A549 (cell line): ENCODE measurements around the gene RNF121. TPM values are rescaled to one million over a fixed set of nuclear protein-coding genes. Genes with fewer than 3 reads are reported as not detected.

Source experiments
- ATAC-seq, 2 experiments: fragments of 200-7000 bp in 1 of 2; fragments of >200 bp in 1 of 2; cut with Nextera tagmentation in 1 of 2; cut with Tn5 transposase in 1 of 2; 3 replicates each; pipeline versions ENCODE4 v1.8.0 to v1.9.1; 2018 to 2020; ENCODE audit warnings: mild to moderate bottlenecking in 1 of 2, moderate library complexity in 1 of 2
- CTCF ChIA-PET: fragments of 300-600 bp; sonication (Branson Sonifier 250); formaldehyde crosslinking; extraction: SDS; loops from one replicate; lab custom pipeline; 2021; ENCODE audit warnings: antibody characterized with exemption, inconsistent platforms; lab: Yijun Ruan, JAX
- POLR2A ChIA-PET: fragments of 350-600 bp; formaldehyde crosslinking; extraction: SDS; loops from one replicate; lab custom pipeline; 2021; ENCODE audit warnings: antibody characterized with exemption, inconsistent platforms; lab: Yijun Ruan, JAX
- DNase-seq, 2 experiments: peaks; one replicate each; pipeline versions ENCODE4 v3.0.0 to v3.0.0-alpha.2; 2011 to 2016; ENCODE audit warnings: low read depth in 1 of 2, low spot score in 1 of 2
- FAIRE-seq: peaks from 2 replicates; lab custom pipeline; 2011; peaks lifted over from hg19 to GRCh38; lab: Jason Lieb, UNC
- H3K27ac ChIP-seq, 2 experiments: fragments of >200 bp; sonication (Bioruptor Twin); formaldehyde crosslinking; 3 replicates each; pipeline ENCODE4 v1.5.1; 2016 to 2017
- H3K4me1 ChIP-seq: fragments of >200 bp; sonication (Bioruptor Twin); formaldehyde crosslinking; 3 replicates; pipeline ENCODE4 v1.6.1; 2016
- H3K4me2 ChIP-seq: fragments of >200 bp; sonication (Bioruptor Twin); formaldehyde crosslinking; 3 replicates; pipeline ENCODE4 v1.6.1; 2016
- H3K4me3 ChIP-seq: fragments of >200 bp; sonication (Bioruptor Twin); formaldehyde crosslinking; 3 replicates; pipeline ENCODE4 v1.5.1; 2016
- H3K9me3 ChIP-seq: fragments of >200 bp; sonication (Bioruptor Twin); formaldehyde crosslinking; 3 replicates; pipeline ENCODE4 v1.6.1; 2016
- BCL3 ChIP-seq: fragments of >200 bp; sonication (Bioruptor Twin); formaldehyde crosslinking; IDR thresholded peaks from 3 replicates; pipeline ENCODE4 v1.6.1; 2016
- CEBPB ChIP-seq, 2 experiments: fragments of >200 bp in 1 of 2; sonication (Bioruptor Twin) in 1 of 2; formaldehyde crosslinking in 1 of 2; IDR thresholded peaks; 2 replicates each; pipeline ENCODE4 v1.6.1; 2012 to 2016
- CHD2 ChIP-seq: fragments of 150-350 bp; IDR thresholded peaks from 2 replicates; pipeline ENCODE4 v1.6.1; 2014; ENCODE audit warnings: low read length; ENCODE audit not compliant: partially characterized antibody
- CHD4 ChIP-seq: fragments of 200-600 bp; sonication (generic); IDR thresholded peaks from 2 replicates; pipeline ENCODE4 v1.6.1; 2016; ENCODE audit warnings: antibody characterized with exemption, mild to moderate bottlenecking, borderline replicate concordance
- CTCF ChIP-seq: fragments of >200 bp; sonication (Bioruptor Twin); formaldehyde crosslinking; IDR thresholded peaks from 3 replicates; pipeline ENCODE4 v1.5.1; 2016
- E2F6 ChIP-seq: IDR thresholded peaks from 2 replicates; pipeline ENCODE4 v1.6.1; 2012; ENCODE audit warnings: low read depth, borderline replicate concordance
- EHMT2 ChIP-seq: fragments of 200-600 bp; sonication (generic); IDR thresholded peaks from 2 replicates; pipeline ENCODE4 v1.6.1; 2016; ENCODE audit warnings: antibody characterized with exemption, low read depth, mild to moderate bottlenecking, moderate library complexity
- EP300 ChIP-seq, 2 experiments: fragments of >200 bp; sonication (Bioruptor Twin); formaldehyde crosslinking; IDR thresholded peaks; 2 replicates in 1 of 2; 3 replicates in 1 of 2; pipeline ENCODE4 v1.6.1; 2016 to 2017
- FOSB ChIP-seq: fragments of 250-450 bp; sonication (Bioruptor Pico); IDR thresholded peaks from 2 replicates; pipeline ENCODE4 v1.5.0; 2020; ENCODE audit warnings: mild to moderate bottlenecking, moderate library complexity
- HES2 ChIP-seq: fragments of >200 bp; sonication (Bioruptor Twin); formaldehyde crosslinking; IDR thresholded peaks from 2 replicates; pipeline ENCODE4 v1.6.1; 2016
- MAX ChIP-seq: IDR thresholded peaks from 2 replicates; pipeline ENCODE4 v1.6.1; 2012
- MAZ ChIP-seq: fragments of 150-350 bp; IDR thresholded peaks from 2 replicates; pipeline ENCODE4 v1.6.1; 2014; ENCODE audit warnings: antibody characterized with exemption, low read depth, low read length, borderline replicate concordance
- POLR2AphosphoS2 ChIP-seq: conservative IDR thresholded peaks from 2 replicates; pipeline ENCODE4 v1.6.1; 2012; ENCODE audit warnings: low read length, improper control_type of control experiment, inconsistent platforms
- RAD21 ChIP-seq, 2 experiments: fragments of >200 bp in 1 of 2; sonication (Bioruptor Twin) in 1 of 2; formaldehyde crosslinking in 1 of 2; IDR thresholded peaks in 1 of 2; conservative IDR thresholded peaks in 1 of 2; 2 replicates in 1 of 2; 3 replicates in 1 of 2; pipeline ENCODE4 v1.6.1; 2012 to 2018; ENCODE audit warnings: inconsistent platforms in 1 of 2
- RFX5 ChIP-seq: fragments of 450-650 bp; IDR thresholded peaks from 2 replicates; pipeline ENCODE4 v1.7.1; 2014; ENCODE audit warnings: antibody characterized with exemption, mild to moderate bottlenecking, moderate library complexity
- SREBF2 ChIP-seq: fragments of 450-650 bp; IDR thresholded peaks from 2 replicates; pipeline ENCODE4 v1.6.1; 2014; ENCODE audit warnings: mild to moderate bottlenecking, moderate library complexity
- TFCP2L1 ChIP-seq: fragments of 250-450 bp; sonication (Bioruptor Pico); IDR thresholded peaks from 2 replicates; pipeline ENCODE4 v1.5.0; 2021; ENCODE audit warnings: mild to moderate bottlenecking
- ZC3H11A ChIP-seq: fragments of 450-650 bp; IDR thresholded peaks from 2 replicates; pipeline ENCODE4 v1.6.1; 2014; ENCODE audit warnings: antibody characterized with exemption, mild to moderate bottlenecking
- WGBS: methylation state at CpG from one replicate; pipeline ENCODE4 v1.1.6; 2017; ENCODE audit errors: missing lambda C conversion rate; 5-methylcytosine and 5-hydroxymethylcytosine counted together
- polyA plus RNA-seq, 4 experiments: library from polyadenylated mRNA; depleted of rRNA in 3 of 4; stranded (reverse); fragments of >200 nt; fragmentation: RNase III in 1 of 4; extraction: RNeasy Plus Mini Kit Qiagen cat#74134 plus additional on column Dnase treatment in 1 of 4; gene quantifications; 2 replicates in 3 of 4; 3 replicates in 1 of 4; pipeline ENCODE4 v1.2.3, GENCODE V29; 2011 to 2017
- TF ChIP-seq, protein P1 (sequence below): fragments of 150-350 bp; IDR thresholded peaks from 2 replicates; pipeline ENCODE4 v1.6.1; 2014; ENCODE audit warnings: low read depth, mild to moderate bottlenecking, low read length

RNF121 gene
- polyA plus RNA-seq, 2 of the 4 experiments (the other 2 are of a cell fraction) = 79.0 to 102 TPM

DNA sequence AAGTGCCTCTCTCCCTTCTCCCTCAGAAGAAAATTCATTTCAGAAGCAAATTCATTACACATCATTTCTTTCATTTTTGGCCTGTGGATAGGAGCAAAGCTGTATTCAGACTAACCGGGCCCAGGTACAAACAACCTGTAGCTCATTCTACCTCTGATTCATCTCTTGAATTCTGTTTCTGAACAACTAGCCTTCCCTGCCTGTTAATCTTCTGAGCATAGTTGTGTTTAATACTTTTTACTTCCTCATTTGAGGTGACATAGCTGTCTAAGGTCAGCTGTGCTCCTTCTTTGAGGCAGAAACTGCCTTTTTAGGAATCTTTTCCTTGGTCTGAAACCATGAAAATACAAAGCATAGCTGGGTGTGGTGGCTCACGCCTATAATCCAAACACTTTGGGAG lies 57.3 kb downstream of the RNF121 start:
- no peak for FAIRE-seq

DNA sequence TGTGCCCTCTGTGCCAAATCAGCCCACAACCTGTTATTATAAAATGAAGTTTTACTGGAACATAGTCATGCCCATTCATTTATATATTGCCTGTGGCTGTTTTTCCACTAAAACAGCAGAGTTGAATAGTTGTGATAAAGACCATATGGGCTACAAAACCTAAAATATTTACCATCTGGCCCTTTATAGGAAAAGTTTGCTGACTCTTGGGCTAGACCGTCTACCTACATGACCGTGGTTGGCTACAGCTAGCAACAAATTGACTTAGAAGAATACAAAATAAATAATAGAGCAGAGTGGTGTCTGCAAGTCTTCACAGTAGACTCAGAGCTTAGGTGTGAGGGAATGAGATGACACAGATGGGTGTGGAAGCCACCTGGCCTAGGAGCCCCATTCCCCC lies 58.7 kb downstream of the RNF121 start:
- ChIA-PET POLR2A (no interaction called here), CTCF (interaction anchor here (1.2 to 8.3 kb wide), 3 partner anchors 10 to 58 kb away, joined by 3 to 60 read pairs (median 5); partner anchors contain the start of gene RNF121)
- Histone ChIP-seq H3K4me2 (no peak overlapping the region), H3K4me1 (0 out of 3 replicates have a peak, but pooled peaks cover 10% of the 10 kb centered on the region), H3K27ac (no peak overlapping the region), H3K4me3 (no peak overlapping the region), H3K9me3 (no peaks in the 10 kb centered on the region)
- ATAC-seq (no peak), FAIRE-seq (no peak), DNase-seq (no peak)
- 42% methylated on average over 2 of the region's 2 CpGs for WGBS
- TF ChIP-seq MAX (no peak), CTCF (no peak), EP300 (IDR thresholded peaks at IDR 0.05) (no peak), POLR2AphosphoS2 (no peak), RFX5 (no peak), E2F6 (no peak), MAZ (no peak), TFCP2L1 (no peak), HES2 (no peak), SREBF2 (no peak), CHD2 (no peak), FOSB (CRISPR knock-in tag) (no peak), RAD21 (conservative IDR thresholded peaks at IDR 0.05 in 1 of 2, IDR thresholded peaks at IDR 0.05 in 1 of 2) (no peak), CHD4 (no peak), ZC3H11A (no peak), BCL3 (no peak)
- TF ChIP-seq, protein P1, sequence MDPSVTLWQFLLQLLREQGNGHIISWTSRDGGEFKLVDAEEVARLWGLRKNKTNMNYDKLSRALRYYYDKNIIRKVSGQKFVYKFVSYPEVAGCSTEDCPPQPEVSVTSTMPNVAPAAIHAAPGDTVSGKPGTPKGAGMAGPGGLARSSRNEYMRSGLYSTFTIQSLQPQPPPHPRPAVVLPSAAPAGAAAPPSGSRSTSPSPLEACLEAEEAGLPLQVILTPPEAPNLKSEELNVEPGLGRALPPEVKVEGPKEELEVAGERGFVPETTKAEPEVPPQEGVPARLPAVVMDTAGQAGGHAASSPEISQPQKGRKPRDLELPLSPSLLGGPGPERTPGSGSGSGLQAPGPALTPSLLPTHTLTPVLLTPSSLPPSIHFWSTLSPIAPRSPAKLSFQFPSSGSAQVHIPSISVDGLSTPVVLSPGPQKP = no peak

More for the DNA sequence above, 57.3 kb downstream of the RNF121 start:
- H3K4me2 ChIP-seq = no peak overlapping the region
- DNase-seq (no peak), ATAC-seq (no peak)
- WGBS = 98% methylated on average over 2 of the region's 2 CpGs
- H3K4me3 ChIP-seq = no peak overlapping the region
- ChIA-PET CTCF (interaction anchor here (0.8 to 8.3 kb wide), 7 partner anchors 8 to 105 kb away, joined by 3 to 60 read pairs (median 4); no protein-coding TSS in a partner anchor), POLR2A (no interaction called here)
- H3K9me3 ChIP-seq = no peaks in the 10 kb centered on the region
- TF ChIP-seq EHMT2 (no peak), CEBPB (IDR thresholded peaks at IDR 0.05) (no peak)
- H3K4me1 ChIP-seq = 0 out of 3 replicates have a peak, but pooled peaks cover 10% of the 10 kb centered on the region
- H3K27ac ChIP-seq = 0 out of 6 replicates have a peak overlapping the region, but pooled peaks of 1 of the 2 experiments have one; percentile 17
